Activated CD4-positive, alpha-beta T cell treated with anti-CD3 and anti-CD28 coated beads for 36 hours (primary cell): ENCODE measurements around the gene RFX3. TPM values are rescaled to one million over a fixed set of nuclear protein-coding genes. Genes with fewer than 3 reads are reported as not detected.

Experiments used
- ATAC-seq: fragments of 200-7000 bp; cut with Tn5 transposase; one replicate; pipeline ENCODE4 v1.10.0; 2021; ENCODE audit warnings: mild to moderate bottlenecking, moderate library complexity
- CTCF ChIA-PET: fragments of 350-600 bp; sonication (Branson Sonifier 250); formaldehyde crosslinking; loops from one replicate; lab custom pipeline; 2021; ENCODE audit warnings: antibody characterized with exemption; lab: Charles Lee
- POLR2A ChIA-PET: fragments of 350-600 bp; sonication (Branson Sonifier 250); formaldehyde crosslinking; loops from one replicate; lab custom pipeline; 2021; ENCODE audit warnings: antibody characterized with exemption, inconsistent platforms; lab: Charles Lee
- DNase-seq: peaks from one replicate; pipeline ENCODE4 v3.0.0-alpha.2; 2020
- H3K27ac Mint-ChIP-seq: one replicate; pipeline ENCODE4 v1.8.0; 2021; ENCODE audit warnings: mixed read lengths
- H3K27me3 Mint-ChIP-seq: one replicate; pipeline ENCODE4 v1.8.0; 2021; ENCODE audit warnings: mixed read lengths
- H3K36me3 Mint-ChIP-seq: one replicate; pipeline ENCODE4 v1.8.0; 2021; ENCODE audit warnings: low read depth, mixed read lengths
- H3K4me1 Mint-ChIP-seq: one replicate; pipeline ENCODE4 v1.8.0; 2021; ENCODE audit warnings: mixed read lengths
- H3K4me3 Mint-ChIP-seq: one replicate; pipeline ENCODE4 v1.8.0; 2021; ENCODE audit warnings: mild to moderate bottlenecking, moderate library complexity, mixed read lengths
- H3K9me3 Mint-ChIP-seq: one replicate; pipeline ENCODE4 v1.8.0; 2021; ENCODE audit warnings: low read depth, mixed read lengths
- intact Hi-C, 2 experiments: fragments of 100-400 bp; cut with DNase I in 1 of 2; cut with micrococcal nuclease in 1 of 2; formaldehyde crosslinking; loops; one replicate each; pipeline versions ENCODE4 v1.14.2 to v1.15.1; 2022 to 2024; cut with DNase I, micrococcal nuclease
- total RNA-seq, 2 experiments: library from RNA; stranded (reverse); gene quantifications; one replicate each; pipeline ENCODE4 v1.2.3, GENCODE V29; 2021

Gene RFX3
- total RNA-seq, 2 experiments from 2014 or later: 12.5 to 16.6 TPM

- intact Hi-C loops: loop anchor here in 1 of 2 experiments (10.0 kb wide), 1 partner anchor 580 kb away; no protein-coding TSS in a partner anchor
- H3K9me3 Mint-ChIP-seq: no peaks in the 10 kb centered on the region
- no peaks in the 10 kb centered on the region for H3K27me3 Mint-ChIP-seq
- H3K36me3 Mint-ChIP-seq: peaks cover 20% of the 10 kb centered on the region
- H3K4me3 Mint-ChIP-seq: no peak overlapping the region
- ATAC-seq (no peak), DNase-seq (no peak)
- H3K27ac Mint-ChIP-seq: no peak overlapping the region
- ChIA-PET CTCF (no interaction called here), POLR2A (no interaction called here)
- H3K4me1 Mint-ChIP-seq: no peaks in the 10 kb centered on the region
These were observed 91.2 kb downstream of the RFX3 start for GRCh38 chr9:3434594-3434993.

DNA sequence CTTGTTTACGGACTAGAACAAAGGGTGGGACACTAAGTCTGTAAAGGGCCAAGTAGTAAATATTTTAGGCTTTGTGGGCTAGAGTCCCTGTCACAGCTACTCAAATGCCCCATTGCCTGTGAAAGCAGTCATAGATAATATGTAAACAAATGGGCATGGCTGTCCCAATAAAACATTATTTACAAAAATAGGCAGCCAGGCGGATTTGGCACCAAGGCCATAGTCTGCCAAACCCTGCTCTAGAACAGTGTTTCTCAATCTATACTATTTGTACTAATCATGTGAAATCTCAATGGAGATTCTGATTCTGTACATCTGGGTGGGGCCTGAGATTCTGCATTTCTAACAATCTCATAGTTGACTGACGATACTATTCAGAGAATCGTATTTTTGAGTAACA, 92.0 kb downstream of the RFX3 start:
- ATAC-seq (no peak), DNase-seq (no peak)
- Mint-ChIP-seq H3K4me1 (no peaks in the 10 kb centered on the region), H3K9me3 (no peaks in the 10 kb centered on the region), H3K4me3 (no peak overlapping the region), H3K27me3 (no peaks in the 10 kb centered on the region), H3K27ac (no peak overlapping the region), H3K36me3 (peaks cover 20% of the 10 kb centered on the region)
- ChIA-PET POLR2A (no interaction called here), CTCF (interaction anchor here (1.0 kb wide), 1 partner anchor 8 kb away, joined by 4 read pairs; no protein-coding TSS in a partner anchor)
- intact Hi-C loops: loop anchor here in 1 of 2 experiments (10.0 kb wide), 1 partner anchor 579 kb away; no protein-coding TSS in a partner anchor

DNA sequence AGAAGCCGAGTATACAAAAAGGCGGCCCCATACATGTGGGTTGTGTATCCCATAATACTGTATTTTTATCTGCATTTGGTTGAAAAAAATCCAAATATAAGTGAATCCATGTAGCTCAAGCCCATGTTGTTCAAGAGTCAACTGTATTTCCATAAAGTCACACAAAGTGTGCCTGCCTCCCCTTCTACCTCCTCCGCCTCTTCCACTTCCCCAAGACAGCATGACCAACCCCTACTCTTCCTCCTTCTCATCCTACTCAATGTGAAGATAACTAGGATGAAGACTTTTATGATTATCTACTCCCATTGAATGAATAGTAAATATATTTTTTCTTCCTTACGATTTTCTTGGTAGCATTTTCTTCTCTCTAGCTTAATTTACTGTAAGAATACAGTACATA, 92.7 kb downstream of the RFX3 start:
- no peak overlapping the region for H3K27ac Mint-ChIP-seq
- intact Hi-C loops: loop anchor here in 1 of 2 experiments (10.0 kb wide), 1 partner anchor 578 kb away; no protein-coding TSS in a partner anchor
- POLR2A ChIA-PET: no interaction called here
- no peak for DNase-seq
- peaks cover 20% of the 10 kb centered on the region for H3K36me3 Mint-ChIP-seq
- H3K4me3 Mint-ChIP-seq: no peak overlapping the region
- CTCF ChIA-PET: interaction anchor here (1.0 kb wide), 1 partner anchor 9 kb away, joined by 4 read pairs; no protein-coding TSS in a partner anchor
- no peaks in the 10 kb centered on the region for H3K4me1 Mint-ChIP-seq
- no peak for ATAC-seq
- H3K27me3 Mint-ChIP-seq: no peaks in the 10 kb centered on the region
- H3K9me3 Mint-ChIP-seq: no peaks in the 10 kb centered on the region

DNA sequence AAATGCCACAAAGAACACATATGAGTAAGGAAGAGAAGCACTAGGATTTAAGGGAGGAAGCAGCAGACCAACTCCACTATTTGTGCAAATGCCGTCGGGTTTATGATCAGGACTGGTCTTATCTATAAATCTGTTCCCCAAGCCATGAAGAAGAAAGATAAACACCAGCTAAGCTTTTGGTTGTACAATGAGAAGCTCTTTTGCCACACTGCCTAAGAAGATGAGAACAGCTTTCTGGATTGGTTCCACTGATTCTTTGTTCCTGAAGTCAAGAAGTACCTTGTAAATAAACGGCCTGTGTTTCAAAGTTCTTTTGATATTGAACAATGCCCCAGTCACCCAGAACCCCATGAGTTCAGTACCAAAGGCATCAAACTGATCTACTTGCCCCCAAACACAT, 93.9 kb downstream of the RFX3 start:
- intact Hi-C loops: loop anchor here in 1 of 2 experiments (10.0 kb wide), 1 partner anchor 577 kb away; no protein-coding TSS in a partner anchor
- ChIA-PET CTCF (interaction anchor here (0.7 kb wide), 1 partner anchor 628 kb away, joined by 6 read pairs; no protein-coding TSS in a partner anchor), POLR2A (no interaction called here)
- peaks cover under 1% of the 10 kb centered on the region for H3K9me3 Mint-ChIP-seq
- H3K4me1 Mint-ChIP-seq: no peaks in the 10 kb centered on the region
- H3K36me3 Mint-ChIP-seq: peaks cover 24% of the 10 kb centered on the region
- ATAC-seq: no peak
- H3K27me3 Mint-ChIP-seq: no peaks in the 10 kb centered on the region
- no peak overlapping the region for H3K4me3 Mint-ChIP-seq
- no peak overlapping the region for H3K27ac Mint-ChIP-seq
- DNase-seq: no peak

- ChIA-PET CTCF (interaction anchor here (0.5 to 0.7 kb wide), 2 partner anchors 79 to 423 kb away, joined by 3 to 4 read pairs; no protein-coding TSS in a partner anchor), POLR2A (no interaction called here)
- ATAC-seq (no peak), DNase-seq (no peak)
- intact Hi-C loops: no loop called here
- Mint-ChIP-seq H3K36me3 (peaks cover 9% of the 10 kb centered on the region), H3K4me3 (no peak overlapping the region), H3K27me3 (no peaks in the 10 kb centered on the region), H3K4me1 (no peaks in the 10 kb centered on the region), H3K9me3 (no peaks in the 10 kb centered on the region), H3K27ac (no peak overlapping the region)
These were observed 105.9 kb downstream of the RFX3 start for GRCh38 chr9:3419893-3420292.

- DNase-seq: no peak
- POLR2A ChIA-PET: no interaction called here
- CTCF ChIA-PET: no interaction called here
These were observed 109.9 kb downstream of the RFX3 start for GRCh38 chr9:3415906-3416305.

DNA sequence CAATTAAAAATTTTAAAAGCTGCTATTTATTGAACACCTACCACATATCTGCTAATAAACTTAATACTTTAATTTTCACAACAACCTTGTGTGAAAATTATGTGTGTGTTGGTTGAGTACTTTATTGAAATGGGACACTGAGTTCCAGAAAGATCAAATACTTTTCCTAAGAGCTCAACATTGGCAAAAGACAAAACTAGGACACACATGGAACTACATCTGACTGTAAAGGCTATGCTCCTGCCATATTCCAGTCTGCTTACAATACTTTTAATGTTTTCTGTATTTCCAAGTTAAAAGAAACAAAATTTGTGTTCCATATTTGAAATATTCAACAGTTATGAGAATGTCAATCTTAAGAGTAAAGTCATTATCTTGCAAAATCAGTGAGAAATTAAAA, 111.8 kb downstream of the RFX3 start:
- H3K36me3 Mint-ChIP-seq: peaks cover 2% of the 10 kb centered on the region
- no peaks in the 10 kb centered on the region for H3K9me3 Mint-ChIP-seq
- no peaks in the 10 kb centered on the region for H3K4me1 Mint-ChIP-seq
- ATAC-seq (no peak), DNase-seq (no peak)
- ChIA-PET POLR2A (no interaction called here), CTCF (no interaction called here)
- H3K27ac Mint-ChIP-seq: no peak overlapping the region
- intact Hi-C loops: no loop called here
- H3K27me3 Mint-ChIP-seq: no peaks in the 10 kb centered on the region
- H3K4me3 Mint-ChIP-seq: no peak overlapping the region

More at GRCh38 chr9:3415906-3416305, 109.9 kb downstream of the RFX3 start:
- Mint-ChIP-seq H3K4me3 (no peak overlapping the region), H3K27me3 (no peaks in the 10 kb centered on the region), H3K36me3 (peaks cover 6% of the 10 kb centered on the region), H3K9me3 (no peaks in the 10 kb centered on the region), H3K27ac (no peak overlapping the region), H3K4me1 (no peaks in the 10 kb centered on the region)
- no peak for ATAC-seq
- intact Hi-C loops: no loop called here

- DNase-seq (no peak), ATAC-seq (no peak)
- H3K27me3 Mint-ChIP-seq: no peaks in the 10 kb centered on the region
- intact Hi-C loops: no loop called here
- H3K4me3 Mint-ChIP-seq: no peak overlapping the region
- ChIA-PET POLR2A (no interaction called here), CTCF (no interaction called here)
- no peaks in the 10 kb centered on the region for H3K9me3 Mint-ChIP-seq
- no peak overlapping the region for H3K27ac Mint-ChIP-seq
- no peaks in the 10 kb centered on the region for H3K4me1 Mint-ChIP-seq
- peaks cover 2% of the 10 kb centered on the region for H3K36me3 Mint-ChIP-seq
These were observed 115.3 kb downstream of the RFX3 start for GRCh38 chr9:3410461-3410860.

- H3K9me3 Mint-ChIP-seq: no peaks in the 10 kb centered on the region
- peaks cover 8% of the 10 kb centered on the region for H3K4me1 Mint-ChIP-seq
- no peak overlapping the region for H3K27ac Mint-ChIP-seq
- ATAC-seq: no peak
- H3K4me3 Mint-ChIP-seq: no peak overlapping the region
- DNase-seq: no peak
- H3K27me3 Mint-ChIP-seq: no peaks in the 10 kb centered on the region
- intact Hi-C loops: no loop called here
- H3K36me3 Mint-ChIP-seq: peaks cover 2% of the 10 kb centered on the region
- POLR2A ChIA-PET: no interaction called here
- CTCF ChIA-PET: no interaction called here
These were observed 116.3 kb downstream of the RFX3 start for GRCh38 chr9:3409453-3409852.

- Mint-ChIP-seq H3K4me1 (peaks cover 36% of the 10 kb centered on the region), H3K36me3 (peaks cover 5% of the 10 kb centered on the region), H3K27me3 (no peaks in the 10 kb centered on the region), H3K9me3 (no peaks in the 10 kb centered on the region), H3K27ac (no peak overlapping the region), H3K4me3 (no peak overlapping the region)
- intact Hi-C loops: no loop called here
- ChIA-PET POLR2A (no interaction called here), CTCF (no interaction called here)
- ATAC-seq (peak; percentile 91), DNase-seq (no peak)
These were observed 122.5 kb downstream of the RFX3 start for GRCh38 chr9:3403315-3403714.

DNA sequence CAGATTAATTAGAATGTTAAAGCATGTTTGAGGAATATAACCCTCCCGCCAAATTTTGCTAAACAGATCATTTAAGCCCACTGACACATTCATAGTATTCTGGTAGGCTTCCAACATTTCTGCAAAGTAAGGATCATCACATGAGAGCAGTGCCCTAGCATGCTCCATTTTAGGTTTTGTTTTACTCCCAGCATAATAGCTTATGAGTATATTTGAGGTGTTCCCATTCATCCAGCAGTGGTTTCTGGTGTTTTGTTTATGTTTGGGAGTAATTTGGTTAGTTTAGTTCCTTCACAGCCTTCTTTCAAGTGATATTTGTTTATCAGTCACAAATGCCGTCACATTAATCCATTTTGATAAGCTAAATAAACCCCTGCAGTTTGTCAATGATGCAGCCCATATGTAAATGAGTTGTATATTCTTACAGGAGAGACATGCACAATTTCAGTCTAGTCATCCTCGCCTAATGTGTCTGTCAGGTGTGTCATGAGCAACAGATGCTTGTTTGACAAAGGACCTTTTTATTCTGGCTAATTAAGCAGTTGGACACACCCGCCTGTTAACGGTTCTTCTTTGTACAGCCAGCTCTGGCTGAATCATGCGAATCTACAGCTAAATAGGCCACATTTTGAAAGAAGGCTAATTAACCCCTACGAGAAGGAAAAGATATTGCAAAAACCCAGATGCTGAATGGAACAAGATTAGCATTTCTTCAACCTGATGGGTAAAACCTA, 124.4 kb downstream of the RFX3 start:
- Mint-ChIP-seq H3K4me3 (no peak overlapping the region), H3K36me3 (peaks cover 10% of the 10 kb centered on the region), H3K4me1 (peaks cover 47% of the 10 kb centered on the region), H3K27ac (no peak overlapping the region), H3K27me3 (no peaks in the 10 kb centered on the region), H3K9me3 (peaks cover 2% of the 10 kb centered on the region)
- CTCF ChIA-PET: interaction anchor here (1.0 to 1.2 kb wide), 3 partner anchors 11 to 21 kb away, joined by 3 to 4 read pairs (median 3); no protein-coding TSS in a partner anchor
- POLR2A ChIA-PET: no interaction called here
- ATAC-seq (no peak), DNase-seq (no peak)
- intact Hi-C loops: no loop called here
